Duodenal mucosa (tissue), 2 donors: ENCODE data around the gene OPN4.

Source experiments
- H3K27ac ChIP-seq: one replicate; pipeline ENCODE4 v1.7.0; 2013; ENCODE audit warnings: low read depth, low read length
- H3K27me3 ChIP-seq, 2 donors: one replicate each; pipeline ENCODE4 v1.7.0; 2013; ENCODE audit warnings: low read length in 2 of 2, control low read depth in 1 of 2; ENCODE audit not compliant: insufficient read depth in 2 of 2, control insufficient read depth in 1 of 2
- H3K36me3 ChIP-seq, 2 donors: one replicate each; pipeline ENCODE4 v1.7.0; 2013; ENCODE audit warnings: low read length in 2 of 2, control low read depth in 1 of 2; ENCODE audit not compliant: insufficient read depth in 2 of 2, control insufficient read depth in 1 of 2
- H3K4me1 ChIP-seq, 2 donors: one replicate each; pipeline ENCODE4 v1.7.0; 2013; ENCODE audit warnings: low read length in 2 of 2, control low read depth in 1 of 2; ENCODE audit not compliant: insufficient read depth in 2 of 2, control insufficient read depth in 1 of 2
- H3K4me3 ChIP-seq, 2 donors: one replicate each; pipeline ENCODE4 v1.7.0; 2013; ENCODE audit warnings: low read length in 2 of 2, low read depth in 1 of 2
- H3K9ac ChIP-seq, 2 donors: one replicate each; pipeline ENCODE4 v1.7.0; 2013; ENCODE audit warnings: low read length in 2 of 2, low read depth in 1 of 2
- H3K9me3 ChIP-seq, 2 donors: one replicate each; pipeline ENCODE4 v1.7.0; 2013; ENCODE audit warnings: low read length in 2 of 2, control low read depth in 1 of 2; ENCODE audit not compliant: control insufficient read depth in 1 of 2

Gene OPN4

GRCh38 chr10:86653987-86654386, 360 bp upstream of the OPN4 start:
- H3K36me3 ChIP-seq = no peaks in the 10 kb centered on the region
- no peaks in the 10 kb centered on the region for H3K27me3 ChIP-seq
- peaks cover 6 to 7% of the 10 kb centered on the region in 2 donors for H3K4me1 ChIP-seq
- no peak overlapping the region for H3K27ac ChIP-seq
- no peak overlapping the region for H3K9ac ChIP-seq
- H3K9me3 ChIP-seq = no peaks in the 10 kb centered on the region
- no peak overlapping the region for H3K4me3 ChIP-seq

- no peaks in the 10 kb centered on the region for H3K27me3 ChIP-seq
- H3K4me1 ChIP-seq = no peaks in the 10 kb centered on the region
- no peak overlapping the region for H3K4me3 ChIP-seq
- H3K9ac ChIP-seq = no peak overlapping the region
- H3K27ac ChIP-seq = no peak overlapping the region
- H3K36me3 ChIP-seq = no peaks in the 10 kb centered on the region
- no peaks in the 10 kb centered on the region for H3K9me3 ChIP-seq
Measured at GRCh38 chr10:86655173-86655540, 810 bp downstream of the OPN4 start.

- H3K27me3 ChIP-seq = no peaks in the 10 kb centered on the region
- H3K9ac ChIP-seq = no peak overlapping the region
- no peaks in the 10 kb centered on the region for H3K4me1 ChIP-seq
- H3K4me3 ChIP-seq = no peak overlapping the region
- no peaks in the 10 kb centered on the region for H3K9me3 ChIP-seq
- no peak overlapping the region for H3K27ac ChIP-seq
- H3K36me3 ChIP-seq = no peaks in the 10 kb centered on the region
Measured at GRCh38 chr10:86655596-86655995, 1.2 kb downstream of the OPN4 start.

- no peak overlapping the region for H3K27ac ChIP-seq
- H3K36me3 ChIP-seq = no peaks in the 10 kb centered on the region
- H3K4me3 ChIP-seq = no peak overlapping the region
- H3K9me3 ChIP-seq = no peaks in the 10 kb centered on the region
- no peaks in the 10 kb centered on the region for H3K4me1 ChIP-seq
- no peaks in the 10 kb centered on the region for H3K27me3 ChIP-seq
- H3K9ac ChIP-seq = no peak overlapping the region
Measured at GRCh38 chr10:86657011-86657395, 2.7 kb downstream of the OPN4 start.

GRCh38 chr10:86657396-86658011, 3.2 kb downstream of the OPN4 start:
- H3K9me3 ChIP-seq = no peaks in the 10 kb centered on the region
- no peak overlapping the region for H3K9ac ChIP-seq
- H3K4me3 ChIP-seq = no peak overlapping the region
- no peaks in the 10 kb centered on the region for H3K27me3 ChIP-seq
- no peak overlapping the region for H3K27ac ChIP-seq
- H3K36me3 ChIP-seq = no peaks in the 10 kb centered on the region
- H3K4me1 ChIP-seq = no peaks in the 10 kb centered on the region

GRCh38 chr10:86658261-86658741, 4.0 kb downstream of the OPN4 start:
- no peak overlapping the region for H3K9ac ChIP-seq
- no peak overlapping the region for H3K4me3 ChIP-seq
- H3K36me3 ChIP-seq = no peaks in the 10 kb centered on the region
- H3K27ac ChIP-seq = no peak overlapping the region
- H3K9me3 ChIP-seq = no peaks in the 10 kb centered on the region
- H3K27me3 ChIP-seq = no peaks in the 10 kb centered on the region
- H3K4me1 ChIP-seq = no peaks in the 10 kb centered on the region

GRCh38 chr10:86658751-86659150, 4.4 kb downstream of the OPN4 start:
- H3K36me3 ChIP-seq = no peaks in the 10 kb centered on the region
- H3K4me3 ChIP-seq = no peak overlapping the region
- no peaks in the 10 kb centered on the region for H3K9me3 ChIP-seq
- H3K27ac ChIP-seq = no peak overlapping the region
- H3K27me3 ChIP-seq = no peaks in the 10 kb centered on the region
- no peak overlapping the region for H3K9ac ChIP-seq
- no peaks in the 10 kb centered on the region for H3K4me1 ChIP-seq

GRCh38 chr10:86659161-86659691, 4.9 kb downstream of the OPN4 start:
- Histone ChIP-seq H3K9ac (no peak overlapping the region), H3K9me3 (no peaks in the 10 kb centered on the region), H3K4me1 (no peaks in the 10 kb centered on the region), H3K4me3 (no peak overlapping the region), H3K27me3 (no peaks in the 10 kb centered on the region), H3K36me3 (no peaks in the 10 kb centered on the region), H3K27ac (no peak overlapping the region)

- Histone ChIP-seq H3K27me3 (no peaks in the 10 kb centered on the region), H3K9me3 (no peaks in the 10 kb centered on the region), H3K4me3 (no peak overlapping the region), H3K36me3 (no peaks in the 10 kb centered on the region), H3K4me1 (no peaks in the 10 kb centered on the region), H3K27ac (no peak overlapping the region), H3K9ac (no peak overlapping the region)
Measured at GRCh38 chr10:86659721-86660453, 5.5 kb downstream of the OPN4 start.

- Histone ChIP-seq H3K9ac (no peak overlapping the region), H3K27me3 (no peaks in the 10 kb centered on the region), H3K4me3 (no peak overlapping the region), H3K36me3 (no peaks in the 10 kb centered on the region), H3K4me1 (no peaks in the 10 kb centered on the region), H3K9me3 (no peaks in the 10 kb centered on the region), H3K27ac (no peak overlapping the region)
Measured at GRCh38 chr10:86661161-86662025, 7.0 kb downstream of the OPN4 start.
